Activated CD8-positive, alpha-beta memory T cell treated with anti-CD3 and anti-CD28 coated beads for 48 hours (primary cell): ENCODE results near the gene HORMAD1.
"Not testable (repeated sequence)": the region's sequence is repeated elsewhere in the genome, so short reads cannot be mapped to it uniquely, and the experiment has no call there.

ENCODE experiments used
- DNase-seq, 3 experiments: peaks; one replicate each; pipeline ENCODE4 v3.0.0-alpha.2; 2020; ENCODE audit warnings: low read depth in 2 of 3, low spot score in 2 of 3

The HORMAD1 gene, protein sequence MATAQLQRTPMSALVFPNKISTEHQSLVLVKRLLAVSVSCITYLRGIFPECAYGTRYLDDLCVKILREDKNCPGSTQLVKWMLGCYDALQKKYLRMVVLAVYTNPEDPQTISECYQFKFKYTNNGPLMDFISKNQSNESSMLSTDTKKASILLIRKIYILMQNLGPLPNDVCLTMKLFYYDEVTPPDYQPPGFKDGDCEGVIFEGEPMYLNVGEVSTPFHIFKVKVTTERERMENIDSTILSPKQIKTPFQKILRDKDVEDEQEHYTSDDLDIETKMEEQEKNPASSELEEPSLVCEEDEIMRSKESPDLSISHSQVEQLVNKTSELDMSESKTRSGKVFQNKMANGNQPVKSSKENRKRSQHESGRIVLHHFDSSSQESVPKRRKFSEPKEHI

DNA sequence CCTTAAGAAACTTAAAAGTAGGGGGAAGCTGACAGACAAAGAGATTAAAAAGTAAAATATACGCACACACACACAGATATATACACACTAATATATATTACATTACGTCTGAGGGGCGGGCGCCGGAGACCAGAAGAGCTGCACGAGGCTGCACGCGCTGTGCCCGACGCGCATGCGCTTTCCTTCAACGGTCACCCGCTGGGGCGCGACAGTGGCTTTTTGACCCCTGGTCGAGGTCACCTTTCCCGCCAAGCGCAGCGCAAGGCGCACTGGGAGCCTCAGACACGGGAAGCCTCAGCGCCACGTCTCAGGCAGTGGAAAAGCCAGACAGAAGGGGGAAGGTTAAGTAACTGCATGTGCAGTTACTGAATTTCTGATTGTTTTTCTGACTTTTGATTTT, at the start of gene HORMAD1:
Gene HORMAD1 (minus strand): TSS at position 193 of the 400 bp plus-strand sequence. CDS start 1,390 bp downstream, outside the sequence.
- no peak for DNase-seq

DNA sequence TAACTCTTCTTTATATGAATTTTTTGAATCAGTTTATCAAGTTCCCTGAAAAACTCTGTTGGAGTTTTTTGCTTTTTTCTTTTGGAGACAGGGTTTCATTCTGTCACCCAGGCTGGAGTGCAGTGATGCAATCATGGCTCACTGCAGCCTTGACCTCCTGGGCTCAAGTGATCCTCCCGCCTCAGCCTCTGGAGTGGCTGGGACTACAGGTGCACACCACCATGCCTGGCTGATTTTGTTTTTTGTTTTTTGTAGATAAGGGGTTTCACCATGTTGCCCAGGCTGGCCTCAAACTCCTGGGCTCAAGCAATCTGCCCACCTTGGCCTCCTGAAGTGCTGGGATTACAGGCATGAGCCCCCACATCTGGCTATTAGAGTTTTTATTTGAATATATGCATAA, 47.0 kb upstream of the HORMAD1 start:
- DNase-seq = not testable (repeated sequence)

DNA sequence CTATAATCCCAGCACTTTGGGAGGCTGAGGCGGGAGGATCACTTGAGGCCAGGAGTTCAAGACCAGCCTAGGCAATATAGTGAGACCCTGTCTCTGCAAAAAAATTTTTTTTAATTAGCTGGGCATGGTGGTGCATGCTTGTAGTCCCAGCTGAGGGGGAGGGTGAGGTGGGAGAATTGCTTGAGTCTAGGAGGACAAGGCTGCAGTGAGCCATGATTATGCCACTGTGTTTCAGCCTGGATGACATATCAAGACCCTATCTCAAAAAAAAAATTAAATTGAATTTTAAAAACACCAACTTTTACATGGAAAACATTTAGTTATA, 45.2 kb upstream of the HORMAD1 start:
- DNase-seq = not testable (repeated sequence)

DNA sequence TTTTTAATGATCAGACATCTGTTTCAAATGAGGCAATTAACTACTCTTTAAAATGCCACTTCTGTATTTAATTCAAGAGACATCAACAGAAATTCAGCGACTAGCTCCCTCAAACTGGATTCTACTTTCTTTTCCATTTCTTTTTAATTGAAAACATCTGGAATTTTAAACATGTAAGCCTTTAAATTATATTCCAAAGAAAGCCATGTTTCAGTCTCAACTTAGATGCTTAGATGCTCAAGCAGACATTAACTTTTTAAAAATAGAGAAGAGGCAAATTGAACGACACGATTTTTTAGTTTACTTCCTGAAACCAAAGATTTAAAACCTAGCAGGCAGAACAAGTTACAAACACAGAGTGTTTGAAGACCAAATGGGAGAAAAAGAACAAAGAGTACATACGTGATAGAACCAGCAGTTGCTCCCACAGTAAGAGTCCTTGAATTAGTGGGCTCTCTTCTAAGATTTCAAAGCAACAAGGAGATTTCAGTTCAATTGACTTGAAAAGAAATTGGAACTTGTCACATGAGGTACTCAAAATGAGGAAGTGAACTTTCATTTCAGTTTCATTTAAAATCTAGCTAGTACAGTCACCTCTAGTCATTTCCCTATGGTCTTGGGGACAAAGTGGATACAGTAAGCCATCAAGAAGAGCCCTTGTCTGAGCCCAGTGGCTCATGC, 44.7 kb upstream of the HORMAD1 start, which contains the start of gene CTSS:
Gene CTSS (minus strand): TSS at position 483 of the 681 bp plus-strand sequence. CDS start 1,015 bp downstream, outside the sequence.
- no peak for DNase-seq

DNA sequence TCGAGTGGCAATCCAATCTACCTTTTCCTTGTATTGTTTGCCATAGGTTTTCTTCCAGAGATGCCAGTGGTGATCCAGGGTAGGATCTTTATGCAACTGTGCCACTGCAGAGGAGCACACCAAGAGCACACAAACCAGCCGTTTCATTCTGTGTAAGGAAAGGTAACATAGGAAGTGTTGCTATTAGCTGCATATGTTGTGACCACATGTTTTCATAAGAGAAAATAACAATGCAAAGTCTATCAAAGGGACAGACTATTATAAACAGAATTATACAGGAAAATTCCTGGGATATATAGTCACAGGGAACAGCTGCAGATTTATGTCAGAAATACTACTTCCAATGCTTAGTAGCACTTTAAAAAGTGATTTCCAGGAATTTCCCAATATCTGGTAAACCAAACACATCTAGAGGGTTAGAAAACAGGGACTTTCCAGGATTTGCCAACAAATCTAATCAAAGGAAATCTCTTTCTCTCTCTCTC, 44.0 kb upstream of the HORMAD1 start:
- no peak for DNase-seq

DNA sequence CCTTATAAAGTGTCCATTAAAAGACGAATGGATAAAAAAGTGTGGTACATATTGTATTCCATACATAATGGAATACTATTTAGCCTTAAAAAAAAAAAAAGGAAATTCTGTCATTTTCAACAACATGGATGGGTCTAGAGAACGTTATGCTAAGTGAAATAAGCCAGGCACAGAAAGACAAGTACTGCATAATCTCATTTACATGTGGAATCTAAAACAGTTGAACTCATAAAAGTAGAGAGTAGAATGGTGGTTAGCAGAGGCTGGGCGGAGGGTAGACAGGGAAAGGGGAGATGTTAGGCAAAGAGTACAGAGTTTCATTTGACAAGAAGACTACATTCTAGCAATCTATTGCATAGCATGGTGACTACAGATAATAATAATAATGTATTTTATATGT, 42.3 kb upstream of the HORMAD1 start:
- DNase-seq = no peak

DNA sequence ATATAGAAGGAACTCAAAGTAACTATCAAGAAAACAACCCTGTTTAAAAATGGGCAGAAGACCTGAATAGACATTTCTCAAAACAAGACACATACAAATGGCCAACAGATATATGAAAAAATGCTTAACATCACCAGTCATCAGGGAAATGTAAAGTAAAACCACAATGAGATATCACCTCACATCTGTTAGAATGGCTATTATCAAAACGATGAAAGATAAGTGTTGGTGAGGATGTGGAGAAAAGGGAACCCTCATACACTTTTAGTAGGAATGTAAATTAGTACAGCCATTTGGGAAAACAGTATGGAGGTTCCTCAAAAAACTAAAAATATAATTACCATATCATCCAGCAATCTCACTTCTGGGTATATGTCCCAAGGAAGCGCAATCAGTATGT, 41.9 kb upstream of the HORMAD1 start:
- no peak for DNase-seq

DNA sequence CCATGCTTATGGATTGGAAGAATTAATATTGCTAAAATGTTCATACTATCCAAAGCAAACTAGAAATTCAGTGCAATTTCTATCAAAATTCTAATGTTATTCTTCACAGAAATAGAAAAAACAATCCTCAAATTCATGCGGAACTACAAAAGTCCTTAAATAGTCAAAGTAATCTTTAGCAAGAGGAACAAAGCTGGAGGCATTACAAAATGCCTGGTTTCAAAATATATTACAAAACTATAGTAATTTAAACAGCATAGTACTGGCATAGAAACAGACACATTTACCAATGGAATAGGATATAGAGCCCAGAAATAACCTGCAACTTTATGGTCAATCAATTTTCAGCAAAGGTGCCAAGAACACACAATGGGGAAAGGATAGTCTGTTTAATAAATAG, 41.1 kb upstream of the HORMAD1 start:
- no peak for DNase-seq

DNA sequence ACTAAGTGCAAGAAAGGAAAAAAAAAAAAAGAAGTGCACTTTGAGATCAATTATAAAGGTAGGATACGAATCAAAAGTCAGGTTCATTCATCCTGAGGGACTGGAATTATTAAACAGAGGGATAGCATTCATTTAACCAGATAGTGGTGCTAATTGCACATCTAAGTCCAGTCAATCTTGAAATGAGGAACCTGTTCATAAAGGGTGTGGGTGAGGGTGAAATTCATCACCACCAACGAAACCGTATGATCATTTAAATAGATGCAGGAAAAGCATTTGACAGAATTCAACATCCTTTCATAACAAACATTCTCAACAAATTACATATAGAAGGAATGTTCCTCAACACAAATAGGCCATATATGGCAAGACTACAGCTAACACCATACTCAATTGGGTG, 39.3 kb upstream of the HORMAD1 start:
- DNase-seq = no peak

DNA sequence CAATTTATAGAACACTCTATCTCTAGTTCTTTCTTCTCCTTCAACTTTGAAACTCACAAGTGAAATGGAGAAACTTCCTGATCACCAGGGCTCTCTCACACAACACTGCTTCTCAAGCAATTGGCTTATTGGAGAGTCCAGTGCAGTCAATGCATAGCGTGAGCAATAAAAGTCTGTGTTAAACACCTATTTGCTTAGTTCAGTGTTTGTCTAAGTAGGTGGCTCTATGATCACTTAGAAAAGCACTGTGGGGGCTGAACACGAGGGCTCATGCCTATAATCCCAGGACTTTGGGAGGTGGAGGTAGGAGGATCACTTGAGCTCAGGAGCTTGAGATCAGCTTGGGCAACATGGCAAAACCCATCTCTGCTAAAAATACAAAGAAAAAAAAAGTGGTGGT, 32.7 kb upstream of the HORMAD1 start:
- no peak for DNase-seq

DNA sequence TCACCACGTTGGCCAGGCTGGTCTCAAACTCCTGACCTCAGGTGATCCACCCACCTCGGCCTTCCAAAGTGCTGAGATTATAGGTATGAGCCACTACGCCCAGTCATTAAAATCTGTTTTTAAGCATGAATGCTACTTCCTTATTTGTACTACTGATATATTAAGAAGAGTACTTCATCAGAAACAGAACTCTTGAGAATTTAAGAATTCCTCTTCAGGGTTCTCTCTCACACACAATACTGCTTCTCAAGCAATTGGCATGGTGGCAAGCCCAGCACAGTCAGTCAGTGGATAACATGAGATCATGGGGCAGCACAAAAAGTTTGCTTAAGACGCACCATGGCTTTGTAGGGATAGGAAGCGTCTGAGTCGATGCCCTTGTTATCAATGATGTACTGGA, 30.7 kb upstream of the HORMAD1 start:
- DNase-seq = no peak

DNA sequence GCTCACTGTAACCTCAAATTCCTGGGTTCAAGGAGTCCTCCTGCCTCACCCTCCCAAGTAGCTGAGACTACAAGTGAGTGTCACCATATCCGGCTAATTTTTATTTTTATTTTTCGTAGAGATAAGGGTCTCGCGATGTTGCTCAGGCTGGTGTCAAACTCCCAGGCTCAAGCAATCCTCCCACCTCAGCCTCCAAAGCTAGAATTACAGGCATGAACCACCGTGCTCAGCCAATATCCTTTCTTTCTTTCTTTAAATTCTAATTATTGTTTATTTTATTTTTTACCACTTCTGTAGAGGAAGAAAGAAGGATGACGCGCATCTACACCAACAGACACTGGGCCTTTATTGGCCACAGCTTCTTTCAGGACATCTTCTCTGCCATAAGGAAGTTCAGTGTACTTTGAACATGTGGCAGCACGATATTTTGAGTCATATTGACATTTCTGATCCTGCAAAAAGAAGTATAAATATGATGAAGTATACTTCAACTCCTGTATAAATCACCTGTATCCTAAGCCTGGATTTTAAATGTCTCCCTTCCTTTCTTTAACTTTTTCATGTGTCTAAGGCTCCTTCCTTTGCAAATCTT, 29.1 kb upstream of the HORMAD1 start:
- DNase-seq = no peak

DNA sequence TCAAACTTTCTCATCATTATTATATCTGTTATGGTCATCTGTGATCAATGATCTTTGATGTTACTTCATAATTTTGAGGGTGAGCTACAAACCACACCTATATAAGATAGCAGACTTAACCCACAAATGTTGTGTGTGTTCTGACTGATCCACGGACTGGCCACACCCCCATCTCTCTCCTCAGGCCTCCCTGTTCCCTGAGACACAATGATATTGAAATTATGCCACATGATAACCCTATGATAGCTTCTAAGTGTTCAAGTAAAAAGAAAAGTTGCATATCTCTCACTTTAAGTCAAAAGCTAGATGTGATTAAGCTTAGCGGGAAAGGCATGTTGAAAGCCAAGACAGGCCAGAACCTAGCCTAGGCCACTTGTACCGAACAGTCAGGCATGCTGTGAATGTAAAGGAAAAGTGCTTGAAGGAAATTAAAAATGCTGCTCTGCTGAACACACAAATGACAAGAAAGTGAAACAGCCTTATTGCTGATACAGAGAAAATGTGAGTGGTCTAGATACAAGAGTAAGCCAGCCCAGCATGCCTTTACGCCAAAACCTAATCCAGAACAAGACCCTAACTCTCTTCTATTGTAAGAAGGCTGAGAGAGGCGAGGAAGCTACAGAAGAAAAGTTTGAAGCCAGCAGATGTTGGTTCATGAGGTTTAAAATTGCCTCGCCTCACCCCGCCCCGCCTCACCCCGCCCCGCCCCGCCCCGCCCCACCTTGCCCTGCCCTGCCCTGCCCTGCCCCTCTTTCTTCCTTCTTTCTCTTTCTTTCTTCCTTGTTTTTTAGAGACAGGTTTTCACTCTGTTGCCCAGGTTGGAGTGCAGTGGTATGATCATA, 28.4 kb upstream of the HORMAD1 start:
- DNase-seq = no peak

DNA sequence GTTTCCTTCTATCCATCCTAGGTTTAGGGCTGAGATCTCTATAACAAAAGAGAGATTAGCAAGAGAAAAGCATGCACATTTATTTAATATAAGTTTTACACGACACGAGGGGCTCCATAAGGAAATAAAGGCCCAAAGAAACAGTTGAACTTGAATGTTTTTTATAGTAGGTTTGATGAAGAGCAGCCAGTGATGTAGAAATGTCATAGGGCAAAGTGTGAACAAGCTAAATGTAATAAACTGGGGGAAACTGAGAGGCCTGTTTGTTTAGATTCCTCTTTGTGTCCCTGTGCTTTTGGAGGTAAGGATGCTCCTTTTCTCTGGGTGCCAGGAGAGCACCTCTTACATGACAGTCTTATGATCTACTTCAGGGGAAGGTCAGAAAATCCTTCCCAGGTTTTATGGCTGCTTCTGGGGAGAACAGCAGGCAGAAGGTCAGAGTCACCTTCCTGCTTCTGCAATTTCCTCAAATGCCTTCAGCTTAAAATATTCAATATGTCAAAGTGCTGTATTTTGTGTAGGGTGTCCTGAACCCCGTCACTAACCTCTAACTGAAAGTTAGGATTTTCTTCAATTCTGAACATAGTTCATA, 9.5 kb upstream of the HORMAD1 start:
- no peak for DNase-seq

DNA sequence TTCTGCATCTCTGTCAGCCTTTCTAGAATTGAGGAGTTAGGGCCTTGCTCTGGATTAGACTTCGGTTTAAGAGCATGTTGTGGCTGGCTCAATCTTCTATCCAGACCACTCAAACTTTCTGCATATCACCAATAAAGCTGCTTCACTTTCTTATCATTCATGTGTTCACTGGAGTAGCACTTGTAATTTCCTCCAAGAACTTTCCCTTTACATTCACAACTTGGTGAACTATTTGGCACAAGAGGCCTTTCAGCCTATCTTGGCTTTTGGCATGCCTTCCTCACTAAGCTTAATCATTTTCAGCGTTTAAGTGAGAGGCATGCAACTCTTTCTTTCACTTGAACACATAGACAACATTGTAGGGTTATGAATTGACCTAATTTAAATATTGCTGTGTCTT, 3.6 kb upstream of the HORMAD1 start:
- no peak for DNase-seq

DNA sequence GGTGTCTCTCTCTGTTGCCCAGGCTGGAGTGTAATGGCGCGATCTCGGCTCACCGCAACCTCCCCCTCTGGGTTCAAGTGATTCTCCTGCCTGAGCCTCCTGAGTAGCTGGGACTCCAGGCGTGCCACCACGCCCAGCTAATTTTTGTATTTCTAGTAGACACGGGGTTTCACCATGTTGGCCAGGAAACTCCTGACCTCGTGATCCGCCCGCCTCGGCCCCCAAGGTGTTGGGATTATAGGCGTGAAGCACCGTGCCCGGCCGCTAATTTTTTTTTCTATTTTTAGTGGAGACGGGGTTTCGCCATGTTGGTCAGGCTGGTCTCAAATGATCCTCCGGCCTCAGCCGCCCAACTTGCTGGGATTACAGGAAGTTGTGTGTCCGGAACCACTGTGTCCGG, 597 bp downstream of the HORMAD1 start:
- DNase-seq = no peak

DNA sequence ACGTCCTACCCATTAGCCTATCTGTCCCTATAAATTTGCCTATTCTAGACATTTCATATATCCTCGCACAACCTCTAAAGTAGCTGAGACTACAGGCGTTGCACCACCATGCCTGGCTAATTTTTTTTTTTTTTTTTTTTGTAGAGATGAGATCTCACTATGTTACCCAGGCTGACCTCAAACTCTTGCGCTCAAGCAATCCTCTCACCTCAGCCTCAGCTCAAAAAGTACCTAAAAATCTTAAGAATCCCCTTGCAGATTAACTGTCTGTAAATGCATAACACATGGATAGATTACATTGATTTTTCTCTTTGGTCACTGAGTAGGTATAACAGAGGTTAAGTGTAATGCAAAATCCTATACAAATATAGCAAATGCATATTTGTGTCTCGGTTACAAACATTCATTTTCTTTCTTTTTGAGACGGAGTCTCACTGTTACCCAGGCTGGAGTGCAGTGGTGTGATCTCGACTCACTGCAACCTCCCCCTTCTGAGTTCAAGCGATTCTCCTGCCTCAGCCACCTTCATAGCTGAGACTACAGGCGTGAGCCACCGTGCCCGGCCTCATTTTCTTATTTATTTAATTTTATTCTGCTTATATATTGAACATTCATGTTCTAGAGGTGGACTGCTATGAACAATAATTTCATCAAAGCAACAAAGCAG, 2.3 kb downstream of the HORMAD1 start:
- DNase-seq = no peak

DNA sequence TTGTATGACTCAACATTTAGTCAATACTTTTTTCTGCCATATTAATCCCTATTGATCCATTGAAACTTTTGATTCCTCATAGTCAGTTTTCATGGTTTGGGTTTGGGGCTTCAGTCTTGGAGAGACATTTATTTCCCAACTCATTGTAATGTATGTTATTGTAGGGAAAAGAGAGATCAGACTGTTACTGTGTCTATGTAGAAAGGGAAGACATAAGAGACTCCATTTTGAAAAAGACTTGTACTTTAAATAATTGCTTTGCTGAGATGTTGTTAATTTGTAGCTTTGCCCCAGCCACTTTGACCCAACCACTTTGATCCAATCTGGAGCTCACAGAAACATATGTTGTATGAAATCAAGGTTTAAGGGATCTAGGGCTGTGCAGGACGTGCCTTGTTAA, 11.7 kb downstream of the HORMAD1 start:
- DNase-seq = not testable (repeated sequence)

DNA sequence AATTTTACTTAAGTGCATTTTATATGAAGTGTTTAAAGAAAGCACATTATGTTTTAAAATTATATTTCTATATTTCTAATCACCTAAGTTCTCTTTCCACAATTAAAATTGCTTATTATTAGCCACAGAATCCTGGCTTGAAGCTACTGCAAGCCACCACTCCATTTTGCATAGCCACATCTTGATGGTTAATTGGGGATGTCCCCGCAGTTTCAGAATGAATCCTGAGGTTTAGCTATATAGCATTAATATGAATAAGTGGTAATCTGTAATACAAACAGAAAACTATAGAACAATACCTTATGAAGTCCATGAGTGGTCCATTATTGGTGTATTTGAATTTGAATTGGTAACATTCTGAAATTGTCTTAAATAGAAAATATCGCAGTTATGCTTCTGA, 12.1 kb downstream of the HORMAD1 start:
- DNase-seq = no peak

DNA sequence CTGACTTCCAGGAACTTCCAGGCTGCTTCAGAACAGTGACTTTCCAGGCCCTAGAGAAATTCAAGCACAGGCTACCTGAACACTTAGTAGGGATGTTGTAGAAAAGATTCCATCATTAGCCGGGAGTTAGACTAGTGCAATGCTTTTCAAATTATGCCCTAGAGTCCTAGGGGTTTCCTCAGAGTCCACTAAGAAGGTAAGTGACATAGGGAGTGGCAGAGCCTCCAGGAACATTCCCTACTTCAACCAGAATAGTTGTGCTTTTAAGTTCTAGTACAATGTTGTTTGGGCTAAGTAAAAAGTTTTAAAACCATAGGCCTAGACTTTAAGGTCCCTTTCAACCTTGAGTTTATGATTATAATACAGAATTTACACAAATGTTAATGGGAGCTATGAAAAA, 14.6 kb downstream of the HORMAD1 start:
- no peak for DNase-seq
